ENCODE results near the gene CARNS1.

DNA sequence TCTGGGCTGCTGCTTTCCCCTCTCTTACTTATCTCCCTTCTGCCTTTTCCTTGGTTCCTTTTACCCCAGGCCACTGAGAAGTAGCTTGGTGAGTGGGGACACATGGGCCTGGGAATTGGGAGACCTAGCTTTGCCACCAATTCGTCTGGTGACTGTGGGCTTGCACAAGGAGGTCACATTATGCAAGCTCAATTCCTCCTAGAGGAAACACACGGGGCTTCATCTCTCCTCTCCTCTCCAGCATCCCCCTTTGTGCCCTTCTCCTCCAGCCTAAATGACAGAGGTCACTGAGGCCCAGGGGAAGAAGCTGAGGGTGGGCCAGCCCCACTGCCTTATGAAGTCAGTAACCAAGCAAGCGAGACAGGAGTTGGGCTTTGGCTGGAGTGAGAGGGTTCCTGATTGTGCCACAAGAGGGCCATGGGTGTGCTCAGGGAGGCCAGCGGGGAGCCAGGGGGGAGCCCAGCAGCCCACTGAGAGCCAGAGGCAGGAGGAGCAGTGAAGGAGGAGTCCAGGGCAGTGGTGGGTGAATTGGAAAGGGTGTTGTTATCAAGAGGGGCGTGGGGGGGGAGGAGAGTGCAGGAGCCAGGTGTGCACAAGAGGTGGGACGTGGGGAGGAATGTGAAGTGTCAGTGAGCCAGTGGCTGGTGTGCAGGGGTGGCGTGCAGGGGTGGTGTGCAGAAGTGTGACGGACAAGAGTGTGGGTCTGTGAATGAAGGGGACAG is 44.1 kb upstream of the CARNS1 start:
- TF ChIP-seq, protein P1, sequence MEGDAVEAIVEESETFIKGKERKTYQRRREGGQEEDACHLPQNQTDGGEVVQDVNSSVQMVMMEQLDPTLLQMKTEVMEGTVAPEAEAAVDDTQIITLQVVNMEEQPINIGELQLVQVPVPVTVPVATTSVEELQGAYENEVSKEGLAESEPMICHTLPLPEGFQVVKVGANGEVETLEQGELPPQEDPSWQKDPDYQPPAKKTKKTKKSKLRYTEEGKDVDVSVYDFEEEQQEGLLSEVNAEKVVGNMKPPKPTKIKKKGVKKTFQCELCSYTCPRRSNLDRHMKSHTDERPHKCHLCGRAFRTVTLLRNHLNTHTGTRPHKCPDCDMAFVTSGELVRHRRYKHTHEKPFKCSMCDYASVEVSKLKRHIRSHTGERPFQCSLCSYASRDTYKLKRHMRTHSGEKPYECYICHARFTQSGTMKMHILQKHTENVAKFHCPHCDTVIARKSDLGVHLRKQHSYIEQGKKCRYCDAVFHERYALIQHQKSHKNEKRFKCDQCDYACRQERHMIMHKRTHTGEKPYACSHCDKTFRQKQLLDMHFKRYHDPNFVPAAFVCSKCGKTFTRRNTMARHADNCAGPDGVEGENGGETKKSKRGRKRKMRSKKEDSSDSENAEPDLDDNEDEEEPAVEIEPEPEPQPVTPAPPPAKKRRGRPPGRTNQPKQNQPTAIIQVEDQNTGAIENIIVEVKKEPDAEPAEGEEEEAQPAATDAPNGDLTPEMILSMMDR (IDR thresholded peaks at IDR 0.05), result peak in 1 of 3 experiments; percentile 47
- TF ChIP-seq POLR2A (IDR thresholded peaks at IDR 0.05) (no peak), POLR2AphosphoS5 (IDR thresholded peaks at IDR 0.05; ENCODE audit: insufficient read depth in 1 of 2, low read depth in 1 of 2) (peak in 1 of 2 donors; percentile 39)
